Ishikawa (cell line): ENCODE measurements around the gene WIPF3.

Source experiments
- CEBPB ChIP-seq: IDR thresholded peaks from 2 replicates; pipeline ENCODE4 v1.6.1; 2012
- CREB1 ChIP-seq: IDR thresholded peaks from 2 replicates; pipeline ENCODE4 v1.6.1; 2012; ENCODE audit warnings: low read depth
- EGR1 ChIP-seq: IDR thresholded peaks from 2 replicates; pipeline ENCODE4 v1.6.1; 2012
- EP300 ChIP-seq: IDR thresholded peaks from 2 replicates; pipeline ENCODE4 v1.6.1; 2012; ENCODE audit warnings: borderline replicate concordance
- FOXM1 ChIP-seq: IDR thresholded peaks from 2 replicates; pipeline ENCODE4 v1.6.1; 2012; ENCODE audit warnings: low read depth, borderline replicate concordance
- MAX ChIP-seq: IDR thresholded peaks from 2 replicates; pipeline ENCODE4 v1.6.1; 2012
- NFIC ChIP-seq: IDR thresholded peaks from 2 replicates; pipeline ENCODE4 v1.6.1; 2012
- RAD21 ChIP-seq: IDR thresholded peaks from 2 replicates; pipeline ENCODE4 v1.6.1; 2012; ENCODE audit warnings: low read depth
- REST ChIP-seq: IDR thresholded peaks from 2 replicates; pipeline ENCODE4 v1.6.1; 2012; ENCODE audit warnings: low read depth, mild to moderate bottlenecking
- TAF1 ChIP-seq: IDR thresholded peaks from 2 replicates; pipeline ENCODE4 v1.6.1; 2012; ENCODE audit warnings: low read depth, mild to moderate bottlenecking
- TCF12 ChIP-seq: IDR thresholded peaks from 2 replicates; pipeline ENCODE4 v1.6.1; 2012; ENCODE audit warnings: low read depth
- TEAD4 ChIP-seq: IDR thresholded peaks from 2 replicates; pipeline ENCODE4 v1.6.1; 2012
- USF1 ChIP-seq: IDR thresholded peaks from 2 replicates; pipeline ENCODE4 v1.6.1; 2012
- YY1 ChIP-seq: IDR thresholded peaks from 2 replicates; pipeline ENCODE4 v1.6.1; 2012; ENCODE audit warnings: low read depth
- ZBTB7A ChIP-seq: IDR thresholded peaks from 2 replicates; pipeline ENCODE4 v1.6.1; 2012; ENCODE audit warnings: low read depth

The WIPF3 gene

GRCh38 chr7:29809533-29810155 is 3.3 kb downstream of the WIPF3 start:
- TF ChIP-seq YY1 (no peak), TAF1 (no peak), RAD21 (no peak), EP300 (no peak), TEAD4 (no peak), REST (no peak), NFIC (no peak), USF1 (no peak), CEBPB (no peak), CREB1 (no peak), ZBTB7A (no peak), FOXM1 (no peak), EGR1 (no peak)

GRCh38 chr7:29810297-29810696 is 4.0 kb downstream of the WIPF3 start:
- TF ChIP-seq REST (no peak), NFIC (no peak), RAD21 (no peak), TAF1 (no peak), CEBPB (no peak), FOXM1 (no peak)

GRCh38 chr7:29810813-29811482 is 4.6 kb downstream of the WIPF3 start:
- TF ChIP-seq TEAD4 = no peak
- TF ChIP-seq TCF12 = no peak
- no peak for TF ChIP-seq EP300
- no peak for TF ChIP-seq CEBPB
- no peak for TF ChIP-seq MAX
- no peak for TF ChIP-seq YY1
- no peak for TF ChIP-seq TAF1
- TF ChIP-seq EGR1 = no peak
- TF ChIP-seq CREB1 = no peak
- TF ChIP-seq REST = no peak
- no peak for TF ChIP-seq RAD21
- TF ChIP-seq USF1 = no peak
- no peak for TF ChIP-seq ZBTB7A
- TF ChIP-seq NFIC = no peak
- no peak for TF ChIP-seq FOXM1

- TF ChIP-seq ZBTB7A = no peak
- TF ChIP-seq TEAD4 = no peak
- TF ChIP-seq RAD21 = no peak
- no peak for TF ChIP-seq EP300
- no peak for TF ChIP-seq TCF12
- no peak for TF ChIP-seq NFIC
- no peak for TF ChIP-seq CREB1
- TF ChIP-seq EGR1 = no peak
- no peak for TF ChIP-seq USF1
Observed at GRCh38 chr7:29811586-29811985, 5.3 kb downstream of the WIPF3 start.
